Measurements from ENCODE around the gene TSPAN5.

DNA sequence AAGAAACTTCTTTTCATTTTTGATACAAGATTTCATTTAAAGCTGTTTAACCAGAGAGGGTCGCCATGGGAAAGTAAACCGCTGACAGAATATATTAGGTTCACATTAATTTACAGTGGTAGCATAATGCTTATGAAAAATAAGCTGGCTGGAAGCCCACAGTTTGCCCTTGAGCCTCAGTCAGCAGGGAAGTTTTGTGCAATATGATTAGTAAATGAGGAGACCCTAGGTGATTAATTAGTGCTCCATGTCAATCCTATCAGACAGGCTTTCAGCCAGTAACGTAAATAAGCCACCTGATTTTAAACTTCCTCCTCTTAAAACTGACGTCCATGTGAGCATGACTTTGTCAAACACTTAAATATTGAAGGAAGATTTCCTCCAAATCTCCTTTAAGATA lies 134.2 kb downstream of the TSPAN5 start:
- TF ChIP-seq, protein P1, sequence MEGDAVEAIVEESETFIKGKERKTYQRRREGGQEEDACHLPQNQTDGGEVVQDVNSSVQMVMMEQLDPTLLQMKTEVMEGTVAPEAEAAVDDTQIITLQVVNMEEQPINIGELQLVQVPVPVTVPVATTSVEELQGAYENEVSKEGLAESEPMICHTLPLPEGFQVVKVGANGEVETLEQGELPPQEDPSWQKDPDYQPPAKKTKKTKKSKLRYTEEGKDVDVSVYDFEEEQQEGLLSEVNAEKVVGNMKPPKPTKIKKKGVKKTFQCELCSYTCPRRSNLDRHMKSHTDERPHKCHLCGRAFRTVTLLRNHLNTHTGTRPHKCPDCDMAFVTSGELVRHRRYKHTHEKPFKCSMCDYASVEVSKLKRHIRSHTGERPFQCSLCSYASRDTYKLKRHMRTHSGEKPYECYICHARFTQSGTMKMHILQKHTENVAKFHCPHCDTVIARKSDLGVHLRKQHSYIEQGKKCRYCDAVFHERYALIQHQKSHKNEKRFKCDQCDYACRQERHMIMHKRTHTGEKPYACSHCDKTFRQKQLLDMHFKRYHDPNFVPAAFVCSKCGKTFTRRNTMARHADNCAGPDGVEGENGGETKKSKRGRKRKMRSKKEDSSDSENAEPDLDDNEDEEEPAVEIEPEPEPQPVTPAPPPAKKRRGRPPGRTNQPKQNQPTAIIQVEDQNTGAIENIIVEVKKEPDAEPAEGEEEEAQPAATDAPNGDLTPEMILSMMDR (conservative IDR thresholded peaks at IDR 0.05), result no peak
- TF ChIP-seq ZFX (IDR thresholded peaks at IDR 0.05), result no peak
